Activated CD8-positive, alpha-beta memory T cell treated with anti-CD3 and anti-CD28 coated beads for 4 hours (primary cell): ENCODE measurements around the gene SLC35E1.

ENCODE experiments used
- DNase-seq, 2 donors: peaks; one replicate each; pipeline ENCODE4 v3.0.0-alpha.2; 2020; ENCODE audit warnings: low read depth in 2 of 2

Gene SLC35E1

GRCh38 chr19:16598848-16599247 is 26.6 kb upstream of the SLC35E1 start:
- no peak for DNase-seq

- DNase-seq = no peak
Observed at GRCh38 chr19:16596399-16596798, 24.2 kb upstream of the SLC35E1 start.

GRCh38 chr19:16595097-16595496 is 22.9 kb upstream of the SLC35E1 start:
- no peak for DNase-seq

GRCh38 chr19:16594681-16595091 is 22.5 kb upstream of the SLC35E1 start:
- no peak for DNase-seq

GRCh38 chr19:16594131-16594586 is 21.9 kb upstream of the SLC35E1 start:
- no peak for DNase-seq

- DNase-seq = no peak
Observed at GRCh38 chr19:16593181-16593580, 21.0 kb upstream of the SLC35E1 start.

GRCh38 chr19:16591803-16592556 is 19.8 kb upstream of the SLC35E1 start:
- no peak for DNase-seq

- DNase-seq = no peak
Observed at GRCh38 chr19:16590876-16591802, 18.9 kb upstream of the SLC35E1 start.

GRCh38 chr19:16589917-16590316 is 17.7 kb upstream of the SLC35E1 start:
- no peak for DNase-seq

GRCh38 chr19:16588824-16589577 is 16.8 kb upstream of the SLC35E1 start:
- no peak for DNase-seq

GRCh38 chr19:16587833-16588823 is 15.9 kb upstream of the SLC35E1 start:
- DNase-seq = no peak

- DNase-seq = peak in 1 of 2 donors; percentile 40
Observed at GRCh38 chr19:16586991-16587832, 15.0 kb upstream of the SLC35E1 start.

- DNase-seq = no peak
Observed at GRCh38 chr19:16586477-16586871, 14.3 kb upstream of the SLC35E1 start.

GRCh38 chr19:16585808-16586476 is 13.7 kb upstream of the SLC35E1 start:
- no peak for DNase-seq

GRCh38 chr19:16585094-16585801 is 13.0 kb upstream of the SLC35E1 start:
- DNase-seq = no peak

GRCh38 chr19:16584248-16585093 is 12.3 kb upstream of the SLC35E1 start:
- DNase-seq = peak; percentile 78 to 83

GRCh38 chr19:16582486-16583261 is 10.5 kb upstream of the SLC35E1 start:
- no peak for DNase-seq
